ENCODE data around the gene BCAS1.

- no peak for TF ChIP-seq POLR2A (IDR thresholded peaks at IDR 0.05; ENCODE audit: low read depth, low read length)
- TF ChIP-seq CTCF (IDR thresholded peaks at IDR 0.05; ENCODE audit: extremely low read depth in 1 of 2, insufficient read depth in 1 of 2, low read depth in 1 of 2, low read length in 2 of 2) = no peak
- TF ChIP-seq POLR2AphosphoS5 (IDR thresholded peaks at IDR 0.05; ENCODE audit: insufficient read depth, low read depth, low read length) = no peak
- TF ChIP-seq EZH2 (IDR thresholded peaks at IDR 0.05; ENCODE audit: borderline replicate concordance, low read depth, low read length, severe bottlenecking) = no peak
These were observed 139.5 kb downstream of the BCAS1 start for GRCh38 chr20:53930651-53931504.
